Stimulated activated CD8-positive, alpha-beta memory T cell treated with anti-CD3 and anti-CD28 coated beads, Interleukin-7, amount 100 ng/mL, for 48 hours (primary cell): ENCODE measurements around the gene ATR.
"Not testable (repeated sequence)": the region's sequence is repeated elsewhere in the genome, so short reads cannot be mapped to it uniquely, and the experiment has no call there.

ENCODE experiments used
- DNase-seq, 2 donors: peaks; one replicate each; pipeline ENCODE4 v3.0.0-alpha.2; 2020; ENCODE audit warnings: low read depth in 1 of 2; ENCODE audit errors: extremely low read depth in 1 of 2

The ATR gene

DNA sequence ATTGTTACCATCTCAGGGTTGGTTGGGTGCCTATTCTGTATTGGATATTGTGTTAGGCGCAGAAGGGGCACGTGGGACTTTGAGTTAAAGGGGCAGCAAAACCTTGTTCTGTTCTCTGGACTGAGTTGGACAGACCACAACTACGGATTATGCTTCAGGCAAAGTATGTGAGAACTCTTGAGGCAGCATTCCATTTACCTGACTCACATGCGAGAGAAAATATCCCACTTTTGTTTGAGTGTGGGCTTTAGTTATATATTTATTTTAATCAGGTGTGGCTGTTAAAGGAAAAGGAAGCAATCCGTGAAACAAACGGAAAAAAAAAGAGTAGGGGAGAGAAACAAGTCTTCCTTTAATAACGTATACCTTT lies 17.0 kb upstream of the ATR start:
- no peak for DNase-seq

DNA sequence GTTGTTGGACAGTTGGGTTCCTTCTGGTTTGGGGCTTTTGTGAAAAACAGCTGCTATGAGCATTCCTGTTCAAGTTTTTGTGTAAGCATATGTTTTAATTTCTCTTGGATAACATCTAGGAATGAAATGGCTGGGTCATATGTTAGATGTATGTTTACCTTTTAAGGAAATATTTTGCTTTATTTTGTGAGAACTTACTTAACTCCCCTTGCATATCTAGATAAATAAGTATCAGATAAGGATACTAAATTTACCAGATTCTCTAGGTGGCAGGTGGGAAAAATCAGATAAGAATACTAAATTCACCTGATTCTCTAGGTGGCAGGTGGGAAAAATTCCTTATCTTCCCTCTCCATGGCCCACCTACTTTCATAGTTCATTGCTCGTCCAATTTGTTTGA lies 16.6 kb upstream of the ATR start:
- DNase-seq, result no peak

DNA sequence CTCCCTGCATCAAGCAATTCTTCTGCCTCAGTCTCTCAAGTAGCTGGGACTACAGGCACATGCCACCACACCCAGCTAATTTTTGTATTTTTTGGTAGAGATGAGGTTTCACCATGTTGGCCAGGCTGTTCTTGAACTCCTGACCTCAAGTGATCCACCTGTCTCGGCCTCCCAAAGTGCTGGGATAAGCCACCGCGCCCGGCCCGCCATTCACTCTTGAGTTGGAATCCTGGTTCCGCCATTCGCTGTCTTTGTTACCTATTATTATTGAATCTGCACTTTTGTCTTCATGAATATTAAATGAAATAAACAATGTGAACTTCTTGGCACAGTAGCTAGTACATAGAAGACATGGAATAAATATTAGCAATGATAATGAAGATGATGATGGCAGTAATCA lies 13.7 kb upstream of the ATR start:
- DNase-seq, result not testable (repeated sequence)

DNA sequence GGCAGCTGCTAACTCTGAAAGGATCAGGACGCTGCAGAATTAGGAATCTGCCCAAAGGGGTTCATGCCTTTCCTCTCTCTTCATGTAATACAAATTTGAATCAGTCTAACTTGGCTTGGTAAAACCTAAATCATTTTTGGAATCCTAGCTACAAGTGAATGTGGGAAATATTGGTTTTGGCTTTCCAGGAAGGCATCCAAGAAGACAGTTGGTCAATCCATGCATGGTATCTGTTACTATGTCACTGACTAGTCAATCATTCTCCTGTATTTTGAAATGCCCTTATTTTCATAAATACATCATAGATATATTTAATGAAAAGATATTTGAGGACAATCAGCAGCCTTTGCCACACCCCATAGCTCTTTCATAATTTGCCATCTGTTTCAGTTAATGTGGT lies 10.2 kb upstream of the ATR start:
- no peak for DNase-seq

DNA sequence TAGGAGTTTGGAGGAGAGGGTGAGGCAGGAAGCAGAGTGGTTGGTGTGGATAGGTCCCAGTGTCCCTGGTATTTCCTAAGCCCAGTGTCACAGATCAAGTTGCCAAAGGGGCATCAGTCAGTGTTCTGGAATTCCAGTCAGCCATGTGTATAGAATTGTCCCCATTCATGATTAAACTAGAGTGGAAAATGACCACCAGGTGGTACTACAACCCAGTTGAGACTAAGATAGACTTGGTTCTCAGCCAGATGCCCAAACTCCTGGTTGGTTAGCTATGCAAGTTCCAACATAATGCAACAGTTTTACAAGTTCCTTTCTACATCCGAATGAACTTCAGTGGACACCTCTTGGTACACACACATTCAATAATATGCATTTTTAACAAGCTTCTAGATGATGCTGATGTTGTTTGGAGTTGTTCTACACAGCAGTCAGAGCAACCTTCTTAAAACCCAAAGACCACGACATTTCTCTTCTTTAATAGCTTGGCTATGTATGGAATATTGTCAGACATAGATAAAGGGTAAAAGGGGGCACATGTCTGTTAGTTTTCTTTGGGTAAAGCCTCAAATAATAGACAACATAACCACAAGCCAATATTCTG lies 8.4 kb upstream of the ATR start:
- no peak for DNase-seq

DNA sequence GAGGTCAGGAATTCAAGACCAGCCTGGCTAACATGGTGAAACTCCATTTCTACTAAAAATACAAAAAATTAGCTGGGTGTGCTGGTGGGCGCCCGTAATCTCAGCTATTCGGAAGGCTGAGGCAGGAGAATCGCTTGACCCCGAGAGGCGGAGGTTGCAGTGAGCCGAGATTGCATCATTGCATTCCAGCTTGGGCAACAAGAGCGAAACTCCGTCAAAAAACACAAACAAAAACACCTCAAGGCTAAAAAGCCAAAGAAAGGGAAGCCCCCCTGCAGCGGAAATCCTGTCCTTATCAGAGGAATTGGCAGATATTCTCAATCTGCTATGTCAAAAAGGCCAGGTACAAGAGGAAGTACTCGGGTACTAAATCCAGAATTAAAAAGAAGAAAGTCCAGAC lies 2.5 kb upstream of the ATR start:
- DNase-seq, result not testable (repeated sequence)

DNA sequence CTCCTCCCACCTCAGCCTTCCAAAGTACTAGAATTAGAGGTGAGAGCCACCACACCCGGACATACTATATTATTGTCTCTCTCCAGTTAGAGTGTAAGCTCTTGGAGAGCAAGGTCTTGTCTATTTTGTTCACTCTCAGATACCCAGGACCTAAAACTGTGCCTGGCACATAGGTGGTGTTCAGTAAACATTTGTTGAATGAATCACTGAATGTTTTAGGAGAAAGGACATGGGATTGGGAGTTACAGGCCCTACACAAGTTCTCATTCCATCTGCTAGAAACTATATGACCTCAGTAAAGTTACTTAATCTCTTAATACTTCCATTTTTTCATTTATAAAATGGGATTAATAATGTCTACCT lies 1.5 kb upstream of the ATR start:
- no peak for DNase-seq

DNA sequence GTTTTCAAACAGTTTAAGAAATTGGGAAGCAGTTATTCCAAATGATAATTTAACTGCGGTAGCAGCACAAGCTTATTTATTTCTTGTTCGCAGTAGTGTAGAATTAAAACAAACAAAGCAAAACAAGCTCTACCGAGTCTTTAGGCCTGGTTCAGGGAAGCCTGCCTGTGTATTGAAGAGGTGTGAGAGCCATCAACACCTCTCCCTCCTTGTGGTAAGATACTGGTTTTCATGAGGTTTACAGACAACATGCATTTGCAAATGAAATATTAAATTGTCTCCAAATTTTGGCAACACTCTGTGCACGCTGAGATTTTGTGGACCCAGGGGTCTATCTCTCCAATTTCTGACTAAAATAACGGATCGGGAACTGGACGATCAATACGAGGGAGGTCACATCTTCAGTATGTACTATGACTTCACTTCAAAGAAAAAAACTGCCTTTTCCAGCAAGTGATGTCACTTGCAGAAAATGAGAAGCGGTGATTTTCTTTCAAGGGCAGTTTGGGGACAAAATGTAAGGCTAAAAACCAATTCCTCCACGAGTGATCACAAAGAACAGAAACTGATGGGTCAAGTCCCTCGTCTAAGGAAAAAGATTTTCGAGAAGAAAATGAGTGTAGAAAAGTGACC lies 721 bp downstream of the ATR start:
- DNase-seq, result no peak

DNA sequence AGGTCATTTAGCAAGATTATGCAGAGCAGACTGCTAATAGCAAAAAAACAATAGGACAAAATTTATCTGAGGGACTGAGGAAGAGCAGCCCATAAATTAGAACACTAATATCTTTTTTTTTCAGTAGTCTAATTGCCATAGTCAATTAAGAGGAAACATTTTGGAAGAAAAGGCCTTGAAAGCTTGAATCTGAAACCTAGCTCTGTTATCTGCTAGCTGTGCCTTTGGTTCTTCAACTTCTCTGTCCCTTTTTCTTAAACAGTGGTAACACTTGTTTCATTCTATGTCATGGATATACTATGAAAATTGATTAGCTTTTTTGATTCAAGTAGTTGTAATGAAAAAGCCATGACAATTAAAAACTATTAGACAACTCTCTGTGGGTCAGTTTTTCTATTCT lies 1.7 kb downstream of the ATR start:
- DNase-seq, result no peak

DNA sequence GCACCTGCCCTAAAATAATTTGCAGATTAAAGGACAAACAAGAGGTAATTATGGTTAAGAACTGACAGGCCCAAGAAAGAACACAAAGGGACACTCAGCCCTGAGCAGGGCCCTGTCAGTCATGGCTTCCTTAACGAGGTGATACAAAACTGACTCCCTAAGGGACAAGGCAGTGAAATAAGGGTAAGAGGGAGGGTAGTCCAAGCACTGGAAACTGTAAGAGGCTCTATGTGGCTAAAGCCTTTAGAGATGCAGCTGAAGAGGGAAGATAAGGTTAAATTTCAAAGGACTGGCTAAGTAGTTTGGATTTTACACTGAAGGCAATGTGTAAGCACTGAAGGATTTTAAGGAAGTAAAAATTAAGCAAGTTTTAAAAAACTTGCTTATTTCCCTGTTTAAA lies 3.9 kb downstream of the ATR start:
- no peak for DNase-seq

DNA sequence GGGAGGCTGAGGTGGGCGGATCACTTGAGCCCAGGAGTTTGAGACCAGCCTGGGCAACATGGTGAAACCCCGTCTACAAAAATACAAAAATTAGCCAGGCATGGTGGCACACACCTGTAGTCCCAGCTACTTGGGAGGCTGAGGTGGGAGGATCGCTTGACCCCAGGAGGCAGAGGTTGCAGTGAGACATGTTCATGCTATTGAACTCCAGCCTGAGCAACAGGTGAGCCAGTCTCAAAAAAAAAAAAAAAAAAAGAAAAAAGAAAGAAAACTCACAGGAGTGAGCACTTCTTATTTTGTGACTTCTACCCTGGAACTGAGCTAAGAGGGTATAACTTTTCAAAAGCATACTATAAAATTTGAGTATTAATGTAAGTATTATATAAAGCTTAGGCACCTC lies 4.3 kb downstream of the ATR start:
- DNase-seq, result not testable (repeated sequence)

DNA sequence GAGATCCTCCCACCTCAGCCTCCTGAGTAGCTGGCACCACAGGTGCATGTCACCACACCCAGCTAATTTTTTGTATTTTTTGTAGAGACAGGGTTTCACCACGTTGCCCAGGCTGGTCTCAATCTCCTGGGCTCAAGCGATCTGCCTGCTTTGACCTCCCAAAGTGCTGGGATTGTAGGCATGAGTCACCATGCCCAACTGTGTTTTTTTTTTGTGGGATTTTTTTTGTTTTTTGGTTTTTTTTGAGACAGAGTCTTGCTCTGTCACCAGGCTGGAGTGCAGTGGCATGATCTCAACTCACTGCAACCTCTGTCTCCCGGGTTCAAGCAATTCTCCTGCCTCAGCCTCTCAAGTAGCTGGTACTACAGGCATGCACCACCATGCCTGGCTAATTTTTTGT lies 9.1 kb downstream of the ATR start:
- not testable (repeated sequence) for DNase-seq

DNA sequence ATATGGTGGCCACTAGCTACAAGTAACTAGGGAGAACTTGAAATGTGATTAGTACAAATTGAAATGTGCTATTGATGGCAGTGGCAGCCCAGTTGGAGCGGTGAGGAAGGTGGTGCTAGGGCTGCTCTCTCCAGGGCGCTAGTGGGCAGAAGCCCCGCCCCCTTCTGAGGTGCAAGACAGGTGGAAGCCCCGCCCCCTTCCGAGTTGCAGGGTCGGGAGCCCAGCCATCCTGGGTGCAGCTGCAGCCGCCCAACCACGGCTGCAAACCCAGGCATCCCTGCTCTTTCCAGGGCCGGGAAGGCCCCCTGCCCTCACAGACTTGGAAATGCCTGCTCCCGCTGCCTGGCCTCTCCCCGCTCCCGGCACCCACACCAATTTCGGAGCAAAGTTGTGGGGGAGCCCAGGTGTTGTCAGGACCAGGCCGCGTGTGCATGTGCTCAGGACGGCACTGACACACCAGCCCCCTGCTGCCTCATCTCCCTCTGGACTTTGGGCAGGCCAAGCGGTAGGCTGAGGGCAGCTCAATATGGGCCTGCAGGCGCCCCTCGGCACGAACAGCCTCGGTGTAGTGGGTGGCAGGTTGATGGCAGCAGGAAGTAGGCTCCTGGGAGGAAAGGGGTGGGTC lies 10.0 kb downstream of the ATR start:
- no peak for DNase-seq

DNA sequence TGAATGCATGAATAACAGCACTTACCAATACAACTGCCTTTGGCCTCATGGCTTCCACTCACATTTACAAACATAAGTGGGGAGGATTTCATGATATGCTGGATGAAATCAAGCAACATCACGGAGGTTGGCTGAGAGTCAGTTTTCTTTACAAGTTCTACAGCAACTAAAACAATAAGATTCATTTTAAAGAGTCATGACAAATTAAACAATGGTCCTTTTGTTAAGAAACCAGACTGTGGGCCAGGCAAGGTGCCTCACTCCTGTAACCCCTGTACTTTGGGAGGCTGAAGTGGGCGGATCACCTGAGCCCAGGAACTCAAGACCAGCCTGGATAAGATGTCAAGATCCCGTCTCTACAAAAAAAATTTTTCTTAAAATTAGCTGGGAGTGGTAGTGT lies 12.4 kb downstream of the ATR start:
- DNase-seq, result no peak

DNA sequence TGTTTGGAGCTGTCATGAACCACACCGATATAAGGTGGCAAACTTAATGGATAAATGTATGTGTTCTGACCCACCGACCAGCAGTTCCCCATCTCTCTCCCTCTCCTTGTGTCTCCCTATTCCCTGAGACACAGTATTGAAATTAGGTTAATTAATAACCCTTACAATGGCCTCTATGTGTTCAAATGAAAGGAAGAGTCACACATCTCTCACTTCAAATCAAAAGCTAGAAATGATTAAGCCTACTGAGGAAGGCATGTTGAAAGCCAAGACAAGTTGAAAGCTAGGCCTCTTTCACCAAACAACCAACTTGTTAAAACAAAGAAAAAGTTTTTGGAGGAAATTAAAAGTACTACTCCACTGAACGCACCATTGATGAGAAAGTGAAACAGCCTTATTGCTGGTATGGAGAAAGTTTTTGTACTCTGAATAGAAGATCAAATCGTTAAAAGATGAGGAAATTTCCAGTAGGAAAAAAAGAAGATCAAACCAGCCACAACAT lies 15.0 kb downstream of the ATR start:
- no peak for DNase-seq

DNA sequence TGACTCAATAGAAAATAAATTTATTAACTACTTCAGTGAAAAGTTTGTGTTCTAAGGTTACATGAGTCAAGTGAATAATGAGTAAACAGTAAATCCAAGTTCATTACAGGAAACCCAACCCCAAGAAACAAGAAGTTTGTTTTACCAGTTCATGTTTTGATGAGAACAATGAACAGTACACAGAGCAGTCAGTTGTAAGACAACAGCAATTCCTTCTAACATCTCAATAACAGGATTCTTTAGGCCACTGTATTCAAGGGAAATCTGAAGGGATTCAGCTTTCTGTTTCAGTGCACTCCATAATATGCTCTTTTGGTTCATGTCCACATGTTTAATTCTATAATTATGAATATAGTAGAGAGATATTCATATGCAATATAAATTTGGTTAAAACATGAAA lies 18.4 kb downstream of the ATR start:
- no peak for DNase-seq

DNA sequence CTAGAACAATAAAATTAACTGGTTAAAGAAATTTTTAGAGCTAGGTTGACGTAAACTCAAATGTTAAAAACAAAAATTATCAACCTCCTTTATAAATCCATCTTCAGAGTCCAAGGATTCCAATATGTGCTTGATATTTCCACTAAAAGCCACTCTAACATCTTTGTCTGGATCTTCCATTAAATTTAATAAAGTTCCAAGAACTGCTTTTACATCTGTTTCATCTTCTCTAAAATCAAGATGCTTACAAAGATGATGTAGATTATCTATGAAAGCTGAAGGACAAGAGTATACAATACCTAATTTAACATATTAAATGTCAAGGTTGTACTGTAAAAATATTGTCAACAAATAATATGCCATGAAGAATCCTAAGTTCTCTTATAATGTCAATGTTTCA lies 24.8 kb downstream of the ATR start:
- DNase-seq, result no peak

DNA sequence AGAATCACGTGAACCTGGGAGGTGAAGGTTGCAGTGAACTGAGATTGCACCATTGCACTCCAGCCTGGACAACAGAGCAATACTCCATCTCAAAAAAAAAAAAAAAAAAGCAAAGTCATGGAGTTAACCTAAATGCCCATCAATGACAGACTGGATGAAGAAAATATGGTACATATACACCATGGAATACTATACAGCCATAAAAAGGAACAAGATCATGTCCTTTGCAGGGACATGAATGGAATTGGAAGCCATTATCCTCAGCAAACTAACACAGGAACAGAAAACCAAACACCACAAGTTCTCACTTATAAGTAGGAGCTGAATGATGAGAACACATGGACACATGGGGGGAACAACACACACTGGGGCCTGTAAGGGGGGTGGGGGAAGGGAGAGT lies 26.0 kb downstream of the ATR start:
- DNase-seq, result not testable (repeated sequence)

DNA sequence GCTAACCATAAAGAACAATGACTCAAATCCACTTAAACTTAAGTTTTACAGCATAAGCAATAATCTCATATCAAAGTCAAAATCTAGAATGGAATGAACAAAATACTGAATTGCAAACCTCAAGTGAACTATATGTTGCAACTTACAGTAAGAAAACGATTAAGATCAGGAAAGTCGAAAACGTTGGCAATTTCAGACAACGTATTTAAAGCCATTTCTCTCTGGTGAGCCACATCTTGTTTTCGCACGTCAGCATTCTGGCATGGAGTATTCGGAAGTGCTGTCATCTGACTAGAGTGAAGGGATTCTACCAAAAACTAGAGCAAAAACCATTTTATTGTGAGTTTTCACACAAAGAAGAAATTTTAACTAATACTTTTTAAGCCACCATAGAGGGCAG lies 28.5 kb downstream of the ATR start:
- no peak for DNase-seq

DNA sequence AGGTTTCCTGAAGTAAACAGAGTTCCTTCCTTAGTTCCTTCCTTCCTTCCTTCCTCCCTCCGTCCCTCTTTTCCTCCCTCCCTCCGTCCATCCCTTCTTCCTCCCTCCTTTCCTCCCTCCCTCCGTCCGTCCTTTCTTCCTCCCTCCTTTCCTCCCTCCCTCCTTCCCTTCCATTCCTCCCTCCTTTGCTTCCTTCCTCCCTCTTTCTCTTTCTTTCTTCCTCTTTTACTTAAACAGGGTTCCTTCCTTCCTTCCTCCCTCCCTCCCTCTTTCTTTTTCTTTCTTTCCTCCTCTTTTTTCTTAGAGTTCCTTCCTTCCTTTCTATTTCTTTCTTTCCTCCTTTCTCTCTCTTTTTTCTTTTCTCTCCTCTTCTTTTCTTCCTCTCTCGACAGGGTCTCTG lies 35.2 kb downstream of the ATR start:
- DNase-seq, result no peak

DNA sequence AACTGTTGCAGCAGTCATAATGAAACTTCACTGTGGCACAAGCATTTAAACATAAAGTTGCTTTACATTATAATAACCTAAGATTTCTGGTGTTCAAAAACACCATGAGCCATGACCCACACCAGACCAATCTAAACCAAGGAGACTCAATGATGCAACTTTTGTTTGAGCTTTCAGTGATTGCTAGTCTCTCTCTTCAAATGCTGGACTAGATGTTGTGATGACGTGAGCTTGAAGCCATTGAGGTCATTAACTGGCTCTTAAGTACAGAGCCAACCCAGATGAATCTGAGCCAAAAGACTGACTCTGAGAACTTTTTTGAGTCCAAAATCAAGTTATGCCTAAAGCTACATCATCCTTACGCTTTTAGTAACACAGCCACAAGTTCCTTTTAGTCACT lies 36.5 kb downstream of the ATR start:
- DNase-seq, result no peak

DNA sequence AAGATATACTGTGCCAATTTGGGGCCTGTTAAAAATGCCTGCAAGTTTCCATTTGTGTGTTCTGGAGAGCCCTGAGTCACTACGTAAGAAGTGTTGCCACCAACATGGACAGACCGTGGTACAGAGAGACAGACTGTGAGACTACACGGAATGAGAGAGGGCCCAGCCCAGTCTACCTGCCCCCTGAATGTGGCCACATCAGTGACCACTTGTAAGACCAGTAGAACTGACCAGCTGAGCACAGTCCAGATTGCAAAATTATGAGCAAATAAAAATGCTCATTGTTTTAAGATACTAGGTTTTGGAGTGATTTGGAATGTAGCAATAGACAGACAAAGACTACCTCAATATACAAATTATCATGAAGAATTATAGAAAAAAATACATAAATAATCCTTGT lies 42.0 kb downstream of the ATR start:
- no peak for DNase-seq

DNA sequence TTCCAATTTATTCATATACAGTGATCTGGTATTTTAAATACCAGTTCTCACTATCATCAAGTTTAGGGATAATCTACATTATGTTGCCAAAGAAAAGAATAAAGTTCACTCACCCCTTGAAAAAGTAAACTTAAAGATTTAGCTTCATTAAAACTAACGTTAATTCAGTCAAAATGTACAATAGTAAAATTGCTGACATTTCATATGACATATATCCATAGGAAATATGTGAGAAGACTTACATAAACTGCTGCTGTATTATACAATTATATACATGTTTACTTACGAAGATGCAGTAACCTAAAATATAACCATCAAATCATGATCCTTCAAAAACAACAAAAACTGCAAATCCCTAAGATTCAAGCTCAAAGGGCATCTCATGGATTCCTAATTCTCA lies 44.0 kb downstream of the ATR start:
- DNase-seq, result no peak
